IMR-90 (cell line): ENCODE measurements around the gene ZDHHC14. TPM values are rescaled to one million over a fixed set of nuclear protein-coding genes. Genes with fewer than 3 reads are reported as not detected.

ENCODE experiments used
- ATAC-seq: fragments of 200-7000 bp; cut with Tn5 transposase; 2 replicates; pipeline ENCODE4 v1.9.1; 2020; ENCODE audit warnings: low read depth, mild to moderate bottlenecking, moderate library complexity
- BruUV-seq: library from RNA; stranded (reverse); fragments of 400-500 nt; replicated peaks from 2 replicates; lab custom pipeline; 2021; lab: Mats Ljungman, UMichigan
- CTCF ChIA-PET: fragments of 300-600 bp; formaldehyde crosslinking; extraction: SDS; loops from one replicate; lab custom pipeline; 2021; ENCODE audit warnings: antibody characterized with exemption; lab: Yijun Ruan, JAX
- POLR2A ChIA-PET: fragments of 300-600 bp; sonication (Branson Sonifier 250); formaldehyde crosslinking; loops from one replicate; lab custom pipeline; 2022; ENCODE audit warnings: antibody characterized with exemption; ENCODE audit not compliant: unreplicated experiment; lab: Charles Lee
- DNase-seq: peaks from one replicate; pipeline ENCODE4 v3.0.0; 2013
- H2AFZ ChIP-seq: replicated peaks from 2 replicates; pipeline ENCODE3; 2013; ENCODE audit warnings: low read length, mild to moderate bottlenecking; ENCODE audit not compliant: poor library complexity
- H2AK5ac ChIP-seq: 2 replicates; pipeline ENCODE4 v1.6.1; 2013; ENCODE audit warnings: low read depth, low read length, inconsistent platforms
- H2AK9ac ChIP-seq: replicated peaks from 2 replicates; pipeline ENCODE3; 2013; ENCODE audit warnings: mild to moderate bottlenecking, low read depth, low read length, moderate library complexity; ENCODE audit not compliant: poor library complexity
- H2BK120ac ChIP-seq: 2 replicates; pipeline ENCODE4 v1.6.1; 2013; ENCODE audit warnings: low read depth, low read length, inconsistent platforms
- H2BK15ac ChIP-seq: 3 replicates; pipeline ENCODE4 v1.6.1; 2013; ENCODE audit warnings: low read depth, low read length, inconsistent platforms
- H2BK20ac ChIP-seq: 2 replicates; pipeline ENCODE4 v1.6.1; 2013; ENCODE audit warnings: low read depth, mild to moderate bottlenecking, inconsistent platforms, low read length, moderate library complexity
- H2BK5ac ChIP-seq: 2 replicates; pipeline ENCODE4 v1.6.1; 2013; ENCODE audit warnings: mild to moderate bottlenecking, low read depth, low read length, inconsistent platforms; ENCODE audit not compliant: poor library complexity, severe bottlenecking
- H3K14ac ChIP-seq: replicated peaks from 2 replicates; pipeline ENCODE4 v1.6.1; 2013; ENCODE audit warnings: low read depth, low read length, inconsistent platforms
- H3K18ac ChIP-seq: 2 replicates; pipeline ENCODE4 v1.6.1; 2013; ENCODE audit warnings: low read depth, low read length, control low read depth
- H3K23ac ChIP-seq: 2 replicates; pipeline ENCODE4 v1.6.1; 2013; ENCODE audit warnings: low read depth, low read length, inconsistent platforms
- H3K27ac ChIP-seq: 2 replicates; pipeline ENCODE4 v1.5.1; 2013; ENCODE audit warnings: mild to moderate bottlenecking, control low read depth, low read length; ENCODE audit not compliant: insufficient read depth
- H3K27me3 ChIP-seq: 2 replicates; pipeline ENCODE4 v1.6.1; 2013; ENCODE audit warnings: low read length; ENCODE audit not compliant: control insufficient read depth, insufficient read depth
- H3K36me3 ChIP-seq: 2 replicates; pipeline ENCODE4 v1.6.1; 2013; ENCODE audit warnings: low read length, mixed read lengths; ENCODE audit not compliant: control insufficient read depth, insufficient read depth
- H3K4ac ChIP-seq: 2 replicates; pipeline ENCODE4 v1.6.1; 2013; ENCODE audit warnings: low read depth, low read length, inconsistent platforms
- H3K4me1 ChIP-seq: 2 replicates; pipeline ENCODE4 v1.6.1; 2013; ENCODE audit warnings: low read length, mixed read lengths; ENCODE audit not compliant: control insufficient read depth, insufficient read depth
- H3K4me2 ChIP-seq: 2 replicates; pipeline ENCODE4 v1.6.1; 2013; ENCODE audit warnings: low read depth, mild to moderate bottlenecking, control low read depth, low read length, moderate library complexity
- H3K4me3 ChIP-seq: 2 replicates; pipeline ENCODE4 v1.5.1; 2013; ENCODE audit warnings: low read depth, mild to moderate bottlenecking, control low read depth, low read length, moderate library complexity; ENCODE audit not compliant: insufficient read depth
- H3K56ac ChIP-seq: 2 replicates; pipeline ENCODE4 v1.6.1; 2013; ENCODE audit warnings: low read length, inconsistent platforms; ENCODE audit not compliant: insufficient read depth; ENCODE audit errors: extremely low read depth
- H3K79me1 ChIP-seq, 2 experiments: 2 replicates each; pipeline ENCODE4 v1.6.1; 2013; ENCODE audit warnings: low read length in 2 of 2, inconsistent platforms in 1 of 2, low read depth in 1 of 2
- H3K9ac ChIP-seq: 2 replicates; pipeline ENCODE4 v1.6.1; 2013; ENCODE audit warnings: low read depth, low read length, control low read depth
- H3K9me1 ChIP-seq: 2 replicates; pipeline ENCODE4 v1.6.1; 2013; ENCODE audit warnings: low read length, inconsistent platforms; ENCODE audit not compliant: insufficient read depth
- H3K9me3 ChIP-seq: 2 replicates; pipeline ENCODE4 v1.6.1; 2013; ENCODE audit warnings: low read length; ENCODE audit not compliant: control insufficient read depth, insufficient read depth
- H4K20me1 ChIP-seq: 2 replicates; pipeline ENCODE4 v1.6.1; 2013; ENCODE audit warnings: low read length, inconsistent platforms; ENCODE audit not compliant: insufficient read depth
- H4K5ac ChIP-seq: 2 replicates; pipeline ENCODE4 v1.6.1; 2013; ENCODE audit warnings: mild to moderate bottlenecking, low read depth, low read length, control low read depth
- H4K8ac ChIP-seq, 2 experiments: 2 replicates each; pipeline ENCODE4 v1.6.1; 2013; ENCODE audit warnings: low read depth in 2 of 2, low read length in 2 of 2, control low read depth in 1 of 2, inconsistent platforms in 1 of 2
- H4K91ac ChIP-seq: 2 replicates; pipeline ENCODE4 v1.6.1; 2013; ENCODE audit warnings: low read depth, low read length, inconsistent platforms; ENCODE audit not compliant: insufficient read depth
- BHLHE40 ChIP-seq: fragments of 150-350 bp; IDR thresholded peaks from 2 replicates; pipeline ENCODE4 v1.6.1; 2016; ENCODE audit warnings: mild to moderate bottlenecking, low read depth, low read length
- CEBPB ChIP-seq: IDR thresholded peaks from 2 replicates; pipeline ENCODE4 v1.6.1; 2012; ENCODE audit warnings: low read depth, low read length, improper control_type of control experiment
- CTCF ChIP-seq: conservative IDR thresholded peaks from 2 replicates; pipeline ENCODE4 v1.5.1; 2012; ENCODE audit warnings: mild to moderate bottlenecking, low read depth, low read length, improper control_type of control experiment
- ELK1 ChIP-seq: fragments of 150-350 bp; IDR thresholded peaks from 2 replicates; pipeline ENCODE4 v1.6.1; 2016; ENCODE audit warnings: low read depth, mild to moderate bottlenecking, low read length, moderate library complexity, borderline replicate concordance
- MAFK ChIP-seq: IDR thresholded peaks from 2 replicates; pipeline ENCODE4 v1.6.1; 2012; ENCODE audit warnings: low read depth, low read length, improper control_type of control experiment
- MAZ ChIP-seq: IDR thresholded peaks from 2 replicates; pipeline ENCODE4 v1.6.1; 2012; ENCODE audit warnings: low read depth, mild to moderate bottlenecking, low read length, improper control_type of control experiment, moderate library complexity, borderline replicate concordance
- MXI1 ChIP-seq: IDR thresholded peaks from 2 replicates; pipeline ENCODE4 v1.6.1; 2012; ENCODE audit warnings: low read depth, mild to moderate bottlenecking, low read length, moderate library complexity, borderline replicate concordance
- NFE2L2 ChIP-seq: fragments of 150-350 bp; IDR thresholded peaks from 2 replicates; pipeline ENCODE4 v1.6.1; 2016; ENCODE audit warnings: low read depth, mild to moderate bottlenecking, low read length
- RCOR1 ChIP-seq: IDR thresholded peaks from 2 replicates; pipeline ENCODE4 v1.6.1; 2012; ENCODE audit warnings: mild to moderate bottlenecking, low read length, improper control_type of control experiment; ENCODE audit not compliant: insufficient replicate concordance
- RFX5 ChIP-seq: IDR thresholded peaks from 2 replicates; pipeline ENCODE4 v1.8.0; 2012; ENCODE audit warnings: low read depth, mild to moderate bottlenecking, low read length, moderate library complexity
- SMC3 ChIP-seq: fragments of 150-350 bp; IDR thresholded peaks from 2 replicates; pipeline ENCODE4 v1.6.1; 2016; ENCODE audit warnings: low read depth, mild to moderate bottlenecking, antibody characterized with exemption, low read length, moderate library complexity
- WGBS, 2 experiments: methylation state at CpG; one replicate each; pipeline versions ENCODE4 v1.1.5 to v1.1.7; 2013; ENCODE audit warnings: missing lambda C conversion rate in 2 of 2; ENCODE audit not compliant: insufficient read length in 1 of 2; ENCODE audit errors: extremely low coverage in 2 of 2; 5-methylcytosine and 5-hydroxymethylcytosine counted together
- dilution Hi-C: fragments of 300-500 bp; cut with HindIII; formaldehyde crosslinking; loops from one replicate; pipeline ENCODE4 v1.14.3; 2018; ENCODE audit warnings: low sequenced_read_pairs; ENCODE audit not compliant: unreplicated experiment
- in situ Hi-C: fragments of 300-500 bp; cut with MboI; formaldehyde crosslinking; loops from 3 replicates; pipeline ENCODE4 v1.14.3; 2019; ENCODE audit warnings: low sequenced_read_pairs, inconsistent platforms, mixed read lengths
- intact Hi-C: fragments of 100-400 bp; cut with micrococcal nuclease; formaldehyde crosslinking; loops from 2 replicates; pipeline ENCODE4 v1.10.0; 2022
- polyA plus RNA-seq, 3 experiments: library from polyadenylated mRNA; depleted of rRNA; stranded (reverse); fragments of >200 nt; gene quantifications; 2 replicates each; pipeline ENCODE4 v1.2.3, GENCODE V29; 2012; ENCODE audit warnings: low replicate concordance in 1 of 3
- total RNA-seq: library from RNA; depleted of rRNA; stranded (reverse); fragments of >200 nt; gene quantifications from 2 replicates; pipeline ENCODE4 v1.2.3, GENCODE V29; 2012

The ZDHHC14 gene
- total and polyA plus RNA-seq, 2 of the 4 experiments (the other 2 are of a cell fraction): 0.90 to 2.0 TPM

DNA sequence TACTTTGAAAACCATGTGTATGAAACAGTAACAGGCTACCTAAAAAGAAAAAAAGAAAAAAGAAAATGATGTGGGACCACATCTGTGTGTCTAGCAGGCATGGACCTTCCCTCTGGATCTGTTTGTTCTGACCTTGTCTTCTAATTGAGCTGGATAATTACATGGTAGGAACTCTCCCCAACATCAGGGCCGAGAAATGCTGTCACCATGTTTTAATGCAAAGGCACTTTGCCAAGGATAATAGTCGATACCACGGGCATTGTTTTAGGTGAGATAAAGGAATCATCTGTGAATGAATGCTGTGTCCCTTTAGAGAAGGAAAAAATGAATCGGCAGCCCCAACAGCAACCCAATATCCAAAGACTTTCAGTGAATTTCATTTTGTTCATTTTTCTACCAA lies 149.1 kb downstream of the ZDHHC14 start:
- Histone ChIP-seq H2BK5ac (no peak overlapping the region), H2AFZ (no peak overlapping the region), H2AK9ac (no peak overlapping the region), H3K14ac (no peak overlapping the region), H2BK15ac (no peak overlapping the region), H4K8ac (no peak overlapping the region), H3K4ac (no peak overlapping the region), H3K27me3 (peaks cover 1% of the 10 kb centered on the region; the same call in 1 of the 2 replicates), H2BK20ac (no peak overlapping the region), H3K9me1 (peaks cover 2% of the 10 kb centered on the region; the same call in 1 of the 2 replicates), H2AK5ac (no peak overlapping the region), H4K5ac (no peak overlapping the region), H3K18ac (no peak overlapping the region), H3K79me1 (no peaks in the 10 kb centered on the region), H3K56ac (no peak overlapping the region), H3K27ac (no peak overlapping the region), H3K4me2 (no peak overlapping the region), H3K9me3 (no peaks in the 10 kb centered on the region), H3K9ac (no peak overlapping the region), H3K4me1 (peaks cover 3% of the 10 kb centered on the region), H4K91ac (no peak overlapping the region), H3K36me3 (no peaks in the 10 kb centered on the region), H4K20me1 (no peaks in the 10 kb centered on the region), H3K23ac (no peak overlapping the region), H2BK120ac (no peak overlapping the region), H3K4me3 (no peak overlapping the region)
- in situ Hi-C loops: no loop called here
- CTCF ChIA-PET: no interaction called here
- POLR2A ChIA-PET: no interaction called here
- no CpG with 5 or more reads among the region's 4 CpGs for WGBS, 2 experiments
- dilution Hi-C loops: no loop called here
- DNase-seq: no peak
- intact Hi-C loops: no loop called here
- ATAC-seq: no peak
- TF ChIP-seq NFE2L2 (no peak), BHLHE40 (no peak), MAZ (no peak), ELK1 (no peak), RFX5 (no peak), MAFK (no peak), SMC3 (no peak), CEBPB (no peak), RCOR1 (no peak), CTCF (no peak), MXI1 (no peak)
- BruUV-seq: no TSS peak
